ENCODE measurements around the gene DXO. TPM values are rescaled to one million over a fixed set of nuclear protein-coding genes. Genes with fewer than 3 reads are reported as not detected.
A peak's percentile ranks its signal among the peaks of the same experiment; 100 is the strongest.

DXO gene
- total and polyA plus RNA-seq, 7 experiments from 2014 or later = 12.6 to 44.3 (median 34.7) TPM

DNA sequence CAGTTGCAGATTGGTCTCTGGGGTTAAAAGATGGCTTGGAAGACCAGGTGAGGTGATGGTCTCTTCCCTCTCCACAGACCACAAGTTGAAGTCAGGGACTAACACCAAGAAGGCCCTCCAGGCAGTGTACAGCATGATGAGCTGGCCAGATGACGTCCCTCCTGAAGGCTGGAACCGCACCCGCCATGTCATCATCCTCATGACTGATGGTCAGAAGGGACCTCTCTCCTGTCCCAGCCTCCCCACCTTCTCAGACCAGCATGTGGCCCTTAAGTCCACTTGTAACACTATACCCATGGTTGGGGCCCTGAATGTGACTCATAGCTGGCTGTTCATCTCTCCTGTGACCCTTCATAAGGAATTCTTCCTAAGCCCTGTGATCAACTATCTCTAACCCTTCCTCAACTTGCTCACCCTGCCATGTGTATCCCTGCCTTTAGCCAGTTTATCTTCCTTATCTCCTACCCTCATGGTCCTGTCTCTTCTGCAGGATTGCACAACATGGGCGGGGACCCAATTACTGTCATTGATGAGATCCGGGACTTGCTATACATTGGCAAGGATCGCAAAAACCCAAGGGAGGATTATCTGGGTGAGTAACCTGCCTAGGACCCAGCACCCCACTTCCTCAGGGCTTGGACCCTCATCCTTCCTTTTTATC lies 23.1 kb downstream of the DXO start:
- Mint-ChIP-seq H3K4me3 (no peak overlapping the region), H3K36me3 (peaks cover 3 to 11% (median 9%) of the 10 kb centered on the region in 5 donors), H3K27ac (peak overlapping the region in 8 of 9 donors; percentile 4 to 74 (median 57)), H3K4me1 (peaks cover 0 to 5% (median 0%) of the 10 kb centered on the region in 7 donors), H3K9me3 (no peaks in the 10 kb centered on the region), H3K27me3 (peaks cover 0 to 4% (median 0%) of the 10 kb centered on the region in 5 donors)
- H3K4me3 ChIP-seq (ENCODE audit: low read length) = no peak overlapping the region
- CTCF ChIA-PET = no interaction called here
- H3K27ac ChIP-seq (ENCODE audit: low read depth, low read length) = peak overlapping the region; percentile 20
- peak; percentile 45 for ATAC-seq
- no peak for DNase-seq
- H3K36me3 ChIP-seq (ENCODE audit: control insufficient read depth in 2 of 3, insufficient read depth in 3 of 3, low read length in 3 of 3) = peaks cover 5 to 35% (median 11%) of the 10 kb centered on the region in 3 experiments
- intact Hi-C loops (cut with micrococcal nuclease) = no loop called here
- no peaks in the 10 kb centered on the region for H3K27me3 ChIP-seq (ENCODE audit: control insufficient read depth in 2 of 2, insufficient read depth in 2 of 2, low read length in 2 of 2)
- POLR2A ChIA-PET = no interaction called here
- no peaks in the 10 kb centered on the region for H3K9me3 ChIP-seq (ENCODE audit: control insufficient read depth in 2 of 3, low read length in 3 of 3)
- H3K4me1 ChIP-seq (ENCODE audit: control insufficient read depth in 2 of 2, insufficient read depth in 2 of 2, low read length in 2 of 2) = no peaks in the 10 kb centered on the region

GRCh38 chr6:31948306-31948705 lies 23.6 kb downstream of the DXO start:
- no peaks in the 10 kb centered on the region for H3K4me1 ChIP-seq (ENCODE audit: control insufficient read depth in 2 of 2, insufficient read depth in 2 of 2, low read length in 2 of 2)
- H3K36me3 ChIP-seq (ENCODE audit: control insufficient read depth in 2 of 3, insufficient read depth in 3 of 3, low read length in 3 of 3) = peaks cover 5 to 29% (median 7%) of the 10 kb centered on the region in 3 experiments
- H3K27ac ChIP-seq (ENCODE audit: low read depth, low read length) = no peak overlapping the region
- CTCF ChIA-PET = interaction anchor here (0.6 kb wide), 1 partner anchor 268 kb away, joined by 4 read pairs; no protein-coding TSS in a partner anchor
- Mint-ChIP-seq H3K27me3 (peaks cover 0 to 4% (median 0%) of the 10 kb centered on the region in 5 donors), H3K27ac (peak overlapping the region in 4 of 9 donors; percentile 36 to 83 (median 70)), H3K9me3 (no peaks in the 10 kb centered on the region), H3K4me1 (peaks cover 0 to 5% (median 0%) of the 10 kb centered on the region in 7 donors), H3K4me3 (no peak overlapping the region), H3K36me3 (peaks cover 2 to 6% (median 3%) of the 10 kb centered on the region in 5 donors)
- no peaks in the 10 kb centered on the region for H3K27me3 ChIP-seq (ENCODE audit: control insufficient read depth in 2 of 2, insufficient read depth in 2 of 2, low read length in 2 of 2)
- ATAC-seq (no peak), DNase-seq (no peak)
- POLR2A ChIA-PET = no interaction called here
- no peaks in the 10 kb centered on the region for H3K9me3 ChIP-seq (ENCODE audit: control insufficient read depth in 2 of 3, low read length in 3 of 3)
- H3K4me3 ChIP-seq (ENCODE audit: low read length) = no peak overlapping the region
- intact Hi-C loops (cut with micrococcal nuclease) = no loop called here

DNA sequence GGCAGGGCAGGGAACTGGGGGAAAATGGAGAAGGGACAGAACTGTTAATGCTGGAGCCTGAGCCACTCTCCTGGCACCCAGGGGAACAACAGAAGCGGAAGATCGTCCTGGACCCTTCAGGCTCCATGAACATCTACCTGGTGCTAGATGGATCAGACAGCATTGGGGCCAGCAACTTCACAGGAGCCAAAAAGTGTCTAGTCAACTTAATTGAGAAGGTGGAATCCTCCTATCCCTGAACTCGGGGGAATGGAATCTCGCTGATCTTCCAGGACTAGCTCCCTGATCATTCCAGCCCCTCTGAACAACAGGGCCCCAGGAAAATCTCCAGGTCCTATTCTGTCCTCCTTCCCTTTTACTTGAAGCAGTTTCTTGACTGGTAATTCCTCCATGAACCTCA lies 24.1 kb downstream of the DXO start:
- H3K4me1 ChIP-seq (ENCODE audit: control insufficient read depth in 2 of 2, insufficient read depth in 2 of 2, low read length in 2 of 2) = no peaks in the 10 kb centered on the region
- H3K36me3 ChIP-seq (ENCODE audit: control insufficient read depth in 2 of 3, insufficient read depth in 3 of 3, low read length in 3 of 3) = peaks cover 3 to 25% (median 5%) of the 10 kb centered on the region in 3 experiments
- no peak for ATAC-seq
- H3K4me3 ChIP-seq (ENCODE audit: low read length) = no peak overlapping the region
- Mint-ChIP-seq H3K36me3 (peaks cover 0 to 1% (median 0%) of the 10 kb centered on the region in 5 donors), H3K27ac (peak overlapping the region in 3 of 9 donors; percentile 51 to 80 (median 51)), H3K4me3 (no peak overlapping the region), H3K9me3 (no peaks in the 10 kb centered on the region), H3K27me3 (peaks cover 0 to 4% (median 0%) of the 10 kb centered on the region in 5 donors), H3K4me1 (peaks cover 0 to 4% (median 0%) of the 10 kb centered on the region in 7 donors)
- intact Hi-C loops (cut with micrococcal nuclease) = no loop called here
- H3K27ac ChIP-seq (ENCODE audit: low read depth, low read length) = no peak overlapping the region
- CTCF ChIA-PET = interaction anchor here (0.6 kb wide), 1 partner anchor 268 kb away, joined by 4 read pairs; no protein-coding TSS in a partner anchor
- POLR2A ChIA-PET = no interaction called here
- DNase-seq = no peak
- no peaks in the 10 kb centered on the region for H3K27me3 ChIP-seq (ENCODE audit: control insufficient read depth in 2 of 2, insufficient read depth in 2 of 2, low read length in 2 of 2)
- no peaks in the 10 kb centered on the region for H3K9me3 ChIP-seq (ENCODE audit: control insufficient read depth in 2 of 3, low read length in 3 of 3)

DNA sequence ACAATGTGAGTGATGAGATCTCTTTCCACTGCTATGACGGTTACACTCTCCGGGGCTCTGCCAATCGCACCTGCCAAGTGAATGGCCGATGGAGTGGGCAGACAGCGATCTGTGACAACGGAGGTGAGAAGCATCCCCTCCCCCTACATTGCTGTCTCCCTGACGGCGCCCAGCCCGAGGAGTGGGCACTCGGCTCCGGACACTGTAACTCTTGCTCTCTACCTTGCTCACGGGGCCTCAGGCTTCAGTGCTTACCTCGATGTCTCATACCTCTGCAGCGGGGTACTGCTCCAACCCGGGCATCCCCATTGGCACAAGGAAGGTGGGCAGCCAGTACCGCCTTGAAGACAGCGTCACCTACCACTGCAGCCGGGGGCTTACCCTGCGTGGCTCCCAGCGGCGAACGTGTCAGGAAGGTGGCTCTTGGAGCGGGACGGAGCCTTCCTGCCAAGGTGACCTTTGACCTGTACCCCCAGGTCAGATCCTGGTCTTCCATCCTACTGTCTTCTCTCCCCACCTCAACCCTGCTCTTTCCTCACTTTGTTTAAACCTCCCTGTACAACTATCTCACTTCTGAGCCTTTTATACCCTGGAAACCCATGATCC lies 24.8 kb downstream of the DXO start:
- DNase-seq = no peak
- Histone ChIP-seq H3K4me1 (ENCODE audit: control insufficient read depth in 2 of 2, insufficient read depth in 2 of 2, low read length in 2 of 2) (no peaks in the 10 kb centered on the region), H3K4me3 (ENCODE audit: low read length) (no peak overlapping the region), H3K27me3 (ENCODE audit: control insufficient read depth in 2 of 2, insufficient read depth in 2 of 2, low read length in 2 of 2) (no peaks in the 10 kb centered on the region), H3K36me3 (ENCODE audit: control insufficient read depth in 2 of 3, insufficient read depth in 3 of 3, low read length in 3 of 3) (peaks cover 0 to 18% (median 5%) of the 10 kb centered on the region in 3 experiments), H3K27ac (ENCODE audit: low read depth, low read length) (no peak overlapping the region), H3K9me3 (ENCODE audit: control insufficient read depth in 2 of 3, low read length in 3 of 3) (no peaks in the 10 kb centered on the region)
- intact Hi-C loops (cut with micrococcal nuclease) = no loop called here
- Mint-ChIP-seq H3K27me3 (peaks cover 0 to 11% (median 5%) of the 10 kb centered on the region in 5 donors), H3K4me3 (no peak overlapping the region), H3K4me1 (peaks cover 0 to 8% (median 0%) of the 10 kb centered on the region in 7 donors), H3K36me3 (no peaks in the 10 kb centered on the region), H3K27ac (peak overlapping the region in 2 of 9 donors; percentile 36 to 80), H3K9me3 (no peaks in the 10 kb centered on the region)
- no peak for ATAC-seq
- ChIA-PET CTCF (no interaction called here), POLR2A (no interaction called here)

DNA sequence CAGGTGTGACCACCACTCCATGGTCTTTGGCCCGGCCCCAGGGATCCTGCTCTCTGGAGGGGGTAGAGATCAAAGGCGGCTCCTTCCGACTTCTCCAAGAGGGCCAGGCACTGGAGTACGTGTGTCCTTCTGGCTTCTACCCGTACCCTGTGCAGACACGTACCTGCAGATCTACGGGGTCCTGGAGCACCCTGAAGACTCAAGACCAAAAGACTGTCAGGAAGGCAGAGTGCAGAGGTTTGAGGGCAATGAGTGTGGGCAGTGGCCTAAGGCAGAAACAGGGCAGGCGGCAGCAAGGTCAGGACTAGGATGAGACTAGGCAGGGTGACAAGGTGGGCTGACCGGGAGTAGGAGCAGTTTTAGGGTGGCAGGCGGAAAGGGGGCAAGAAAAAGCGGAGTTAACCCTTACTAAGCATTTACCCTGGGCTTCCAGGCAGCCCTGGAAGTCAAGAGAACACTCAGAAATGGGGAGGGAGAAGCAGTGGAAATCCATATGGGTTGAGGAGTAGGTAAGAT lies 25.5 kb downstream of the DXO start:
- CTCF ChIA-PET = no interaction called here
- peaks cover 0 to 14% (median 6%) of the 10 kb centered on the region in 5 donors for H3K27me3 Mint-ChIP-seq
- no peak overlapping the region for H3K27ac ChIP-seq (ENCODE audit: low read depth, low read length)
- no peaks in the 10 kb centered on the region for H3K36me3 Mint-ChIP-seq
- no peak overlapping the region for H3K4me3 ChIP-seq (ENCODE audit: low read length)
- H3K27ac Mint-ChIP-seq = peak overlapping the region in 1 of 9 donors; percentile 54
- H3K4me3 Mint-ChIP-seq = no peak overlapping the region
- POLR2A ChIA-PET = no interaction called here
- DNase-seq = no peak
- intact Hi-C loops (cut with micrococcal nuclease) = no loop called here
- H3K9me3 ChIP-seq (ENCODE audit: control insufficient read depth in 2 of 3, low read length in 3 of 3) = no peaks in the 10 kb centered on the region
- peaks cover 0 to 8% (median 0%) of the 10 kb centered on the region in 7 donors for H3K4me1 Mint-ChIP-seq
- H3K4me1 ChIP-seq (ENCODE audit: control insufficient read depth in 2 of 2, insufficient read depth in 2 of 2, low read length in 2 of 2) = no peaks in the 10 kb centered on the region
- peaks cover 0 to 10% (median 2%) of the 10 kb centered on the region in 3 experiments for H3K36me3 ChIP-seq (ENCODE audit: control insufficient read depth in 2 of 3, insufficient read depth in 3 of 3, low read length in 3 of 3)
- no peak for ATAC-seq
- no peaks in the 10 kb centered on the region for H3K27me3 ChIP-seq (ENCODE audit: control insufficient read depth in 2 of 2, insufficient read depth in 2 of 2, low read length in 2 of 2)
- no peaks in the 10 kb centered on the region for H3K9me3 Mint-ChIP-seq

- no peaks in the 10 kb centered on the region for H3K4me1 ChIP-seq (ENCODE audit: control insufficient read depth in 2 of 2, insufficient read depth in 2 of 2, low read length in 2 of 2)
- Mint-ChIP-seq H3K4me1 (peaks cover 0 to 8% (median 0%) of the 10 kb centered on the region in 7 donors), H3K36me3 (no peaks in the 10 kb centered on the region), H3K27me3 (peaks cover 0 to 14% (median 7%) of the 10 kb centered on the region in 5 donors), H3K4me3 (no peak within 1 kb of the TSS), H3K9me3 (no peaks in the 10 kb centered on the region), H3K27ac (peak within 1 kb of the TSS in 3 of 9 donors; percentile 13 to 54 (median 36))
- CTCF ChIA-PET = no interaction called here
- no peak within 1 kb of the TSS for H3K27ac ChIP-seq (ENCODE audit: low read depth, low read length)
- H3K4me3 ChIP-seq (ENCODE audit: low read length) = no peak within 1 kb of the TSS
- ATAC-seq (no peak), DNase-seq (no peak)
- intact Hi-C loops (cut with micrococcal nuclease) = no loop called here
- POLR2A ChIA-PET = interaction anchor here (0.6 kb wide), 1 partner anchor 293 kb away, joined by 3 read pairs; the partner anchor contains the start of gene BAG6
- peaks cover 0 to 4% (median 0%) of the 10 kb centered on the region in 3 experiments for H3K36me3 ChIP-seq (ENCODE audit: control insufficient read depth in 2 of 3, insufficient read depth in 3 of 3, low read length in 3 of 3)
- no peaks in the 10 kb centered on the region for H3K9me3 ChIP-seq (ENCODE audit: control insufficient read depth in 2 of 3, low read length in 3 of 3)
- H3K27me3 ChIP-seq (ENCODE audit: control insufficient read depth in 2 of 2, insufficient read depth in 2 of 2, low read length in 2 of 2) = no peaks in the 10 kb centered on the region
Measured at GRCh38 chr6:31945507-31946369, 26.2 kb downstream of the DXO start, which contains the start of gene CFB. Gene CFB (plus strand): TSS chr6:31946095. CDS start chr6:31946222, 127 bp downstream.
